Gastroesophageal sphincter (tissue), 4 donors: ENCODE measurements around the gene HS3ST5. TPM values are rescaled to one million over a fixed set of nuclear protein-coding genes. Genes with fewer than 3 reads are reported as not detected.

Source experiments
- ATAC-seq: fragments of 150-250 bp; one replicate; pipeline ENCODE4 v1.9.1; 2016; ENCODE audit warnings: mild to moderate bottlenecking, moderate library complexity
- H3K27ac ChIP-seq, 4 donors: fragments of 200-600 bp; sonication (generic) in 3 of 4; 1 replicate in 3 of 4; 2 replicates in 1 of 4; pipeline ENCODE4 v1.5.1; 2016 to 2019
- H3K27me3 ChIP-seq: fragments of 200-600 bp; sonication (generic); one replicate; pipeline ENCODE4 v1.5.1; 2019
- H3K36me3 ChIP-seq, 2 donors: fragments of 200-600 bp; sonication (generic); one replicate each; pipeline ENCODE4 v1.5.1; 2019; ENCODE audit warnings: control low read depth in 1 of 2
- H3K4me1 ChIP-seq, 3 donors: fragments of 200-600 bp; sonication (generic); 1 replicate in 2 of 3; 2 replicates in 1 of 3; pipeline ENCODE4 v1.5.1; 2016 to 2019; ENCODE audit warnings: control low read depth in 2 of 3
- H3K4me3 ChIP-seq, 2 donors: fragments of 200-600 bp; sonication (generic); one replicate each; pipeline ENCODE4 v1.5.1; 2019; ENCODE audit warnings: mild to moderate bottlenecking in 1 of 2, moderate library complexity in 1 of 2
- H3K9me3 ChIP-seq, 3 donors: fragments of 200-600 bp; sonication (generic); one replicate each; pipeline ENCODE4 v1.5.1; 2017 to 2019; ENCODE audit warnings: control low read depth in 2 of 3
- EP300 ChIP-seq: sonication (generic); formaldehyde crosslinking; IDR thresholded peaks from one replicate; pipeline ENCODE4 v1.6.1; 2017; ENCODE audit warnings: antibody characterized with exemption, mild to moderate bottlenecking
- POLR2A ChIP-seq, 2 donors: fragments of 450-650 bp; IDR thresholded peaks; one replicate each; pipeline ENCODE4 v1.6.1; 2017; ENCODE audit warnings: antibody characterized with exemption in 2 of 2, mild to moderate bottlenecking in 2 of 2, moderate library complexity in 1 of 2
- POLR2AphosphoS5 ChIP-seq: sonication (generic); formaldehyde crosslinking; IDR thresholded peaks from one replicate; pipeline ENCODE4 v1.6.1; 2017; ENCODE audit warnings: antibody characterized with exemption
- WGBS, 2 donors: methylation state at CpG; one replicate each; pipeline ENCODE4 v1.1.5; 2018; ENCODE audit warnings: low coverage in 1 of 2; 5-methylcytosine and 5-hydroxymethylcytosine counted together
- total RNA-seq, 4 donors: library from RNA; depleted of rRNA; stranded (reverse); fragments of >200 nt; gene quantifications; one replicate each; pipeline ENCODE4 v1.1.0, GENCODE V29; 2016
- TF ChIP-seq, protein P1 (sequence below), 4 experiments: fragments of 200-600 bp in 2 of 4; fragments of 450-650 bp in 2 of 4; sonication (generic) in 1 of 4; IDR thresholded peaks; one replicate each; pipeline ENCODE4 v1.5.1; 2017 to 2019; ENCODE audit warnings: antibody characterized with exemption in 4 of 4, mild to moderate bottlenecking in 2 of 4, moderate library complexity in 2 of 4

Gene HS3ST5
- total RNA-seq, 4 donors from 2014 or later = 0.13 TPM; not detected in 3

DNA sequence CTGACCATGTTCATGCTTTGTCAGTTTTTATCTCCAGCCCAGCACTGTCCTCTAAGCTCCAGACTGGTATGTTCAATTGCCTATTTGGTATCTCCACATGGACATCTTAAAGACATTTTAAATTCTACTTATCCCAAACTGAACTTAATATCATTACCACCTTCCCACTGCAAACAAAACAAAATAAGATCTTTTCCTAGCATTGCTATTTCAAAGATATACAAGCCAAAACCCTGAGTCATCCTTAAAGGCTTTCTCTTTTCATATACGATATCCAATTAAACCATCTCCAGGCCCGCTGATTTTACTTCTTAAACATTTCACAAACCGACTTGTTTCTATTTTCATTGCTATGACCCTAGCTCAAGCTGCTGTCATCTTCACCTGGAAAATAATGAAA is 35.1 kb upstream of the HS3ST5 start:
- 34 to 57% methylated on average over 3 of the region's 3 CpGs for WGBS, 2 donors
- Histone ChIP-seq H3K36me3 (no peaks in the 10 kb centered on the region), H3K27ac (no peak overlapping the region), H3K4me3 (no peak overlapping the region), H3K9me3 (no peaks in the 10 kb centered on the region), H3K4me1 (peaks cover 0 to 12% (median 0%) of the 10 kb centered on the region in 3 donors), H3K27me3 (no peaks in the 10 kb centered on the region)
- TF ChIP-seq, protein P1, sequence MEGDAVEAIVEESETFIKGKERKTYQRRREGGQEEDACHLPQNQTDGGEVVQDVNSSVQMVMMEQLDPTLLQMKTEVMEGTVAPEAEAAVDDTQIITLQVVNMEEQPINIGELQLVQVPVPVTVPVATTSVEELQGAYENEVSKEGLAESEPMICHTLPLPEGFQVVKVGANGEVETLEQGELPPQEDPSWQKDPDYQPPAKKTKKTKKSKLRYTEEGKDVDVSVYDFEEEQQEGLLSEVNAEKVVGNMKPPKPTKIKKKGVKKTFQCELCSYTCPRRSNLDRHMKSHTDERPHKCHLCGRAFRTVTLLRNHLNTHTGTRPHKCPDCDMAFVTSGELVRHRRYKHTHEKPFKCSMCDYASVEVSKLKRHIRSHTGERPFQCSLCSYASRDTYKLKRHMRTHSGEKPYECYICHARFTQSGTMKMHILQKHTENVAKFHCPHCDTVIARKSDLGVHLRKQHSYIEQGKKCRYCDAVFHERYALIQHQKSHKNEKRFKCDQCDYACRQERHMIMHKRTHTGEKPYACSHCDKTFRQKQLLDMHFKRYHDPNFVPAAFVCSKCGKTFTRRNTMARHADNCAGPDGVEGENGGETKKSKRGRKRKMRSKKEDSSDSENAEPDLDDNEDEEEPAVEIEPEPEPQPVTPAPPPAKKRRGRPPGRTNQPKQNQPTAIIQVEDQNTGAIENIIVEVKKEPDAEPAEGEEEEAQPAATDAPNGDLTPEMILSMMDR (IDR thresholded peaks at IDR 0.05) = no peak
- no peak for TF ChIP-seq POLR2A (IDR thresholded peaks at IDR 0.05)
- no peak for TF ChIP-seq POLR2AphosphoS5
- TF ChIP-seq EP300 = no peak
- no peak for ATAC-seq

DNA sequence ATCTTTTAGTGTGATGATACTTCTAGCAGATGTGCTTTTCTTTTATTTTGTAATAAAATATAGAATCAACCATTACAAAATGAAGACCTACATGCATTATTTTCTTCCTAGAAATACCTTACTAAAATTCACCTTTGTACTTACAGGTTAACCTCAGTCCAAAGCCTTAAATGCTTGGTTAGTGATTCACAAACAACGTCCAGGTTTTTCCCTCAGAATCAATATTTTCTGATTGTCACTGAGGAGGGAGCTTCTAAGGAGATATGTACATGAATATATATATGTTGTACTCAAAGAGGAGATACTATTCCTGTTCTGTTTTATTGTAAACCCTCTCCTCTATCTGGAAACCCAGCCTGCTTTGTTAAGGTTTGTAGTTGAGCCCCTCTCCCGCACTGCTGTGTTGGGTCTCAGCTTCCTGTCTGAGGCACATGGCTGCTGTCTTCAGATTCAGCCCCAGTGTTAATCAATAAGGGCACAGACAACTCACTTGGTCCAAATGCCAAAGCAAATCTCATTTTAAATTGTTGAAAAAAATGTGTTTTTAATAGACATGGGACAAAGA is 33.9 kb upstream of the HS3ST5 start:
- no peak overlapping the region for H3K27ac ChIP-seq
- 32 to 58% methylated on average over 2 of the region's 2 CpGs for WGBS, 2 donors
- H3K27me3 ChIP-seq = no peaks in the 10 kb centered on the region
- H3K9me3 ChIP-seq = no peaks in the 10 kb centered on the region
- peaks cover 0 to 4% (median 0%) of the 10 kb centered on the region in 3 donors for H3K4me1 ChIP-seq
- TF ChIP-seq, protein P1 (IDR thresholded peaks at IDR 0.05) = no peak
- TF ChIP-seq EP300 = no peak
- no peak for TF ChIP-seq POLR2AphosphoS5
- no peak for TF ChIP-seq POLR2A (IDR thresholded peaks at IDR 0.05)
- ATAC-seq = no peak
- H3K4me3 ChIP-seq = no peak overlapping the region
- no peaks in the 10 kb centered on the region for H3K36me3 ChIP-seq

DNA sequence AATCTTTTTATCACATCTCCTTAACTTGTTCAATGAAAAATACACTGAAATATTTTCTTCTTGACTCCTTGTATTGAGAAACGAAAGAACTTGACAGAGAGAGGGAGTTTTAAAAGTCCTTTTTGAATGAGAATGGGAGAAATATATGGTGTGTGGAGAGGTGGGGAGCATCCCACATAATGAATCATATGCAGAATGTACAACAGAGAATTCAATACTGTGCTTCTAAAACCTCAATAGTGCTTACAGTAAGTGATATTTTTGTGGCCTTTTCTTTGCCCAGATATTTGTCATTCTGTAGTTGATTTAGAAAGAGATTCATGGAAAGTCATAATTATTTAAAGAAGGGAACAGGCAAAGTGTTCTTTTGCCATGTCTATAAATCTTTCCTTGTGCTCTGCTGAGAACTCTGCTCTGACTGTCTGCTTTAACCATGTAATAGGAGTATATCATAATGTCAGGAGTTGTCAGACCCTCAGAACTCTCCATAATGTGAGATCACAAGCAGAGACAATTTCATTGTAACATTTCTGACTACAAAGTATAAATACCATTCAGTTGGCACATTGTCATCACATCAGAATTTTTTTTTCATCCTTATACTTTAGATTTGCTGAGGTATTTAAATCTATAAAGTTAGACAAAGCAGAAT is 32.8 kb upstream of the HS3ST5 start:
- WGBS, 2 donors = 19 to 58% methylated on average over 1 of the region's 1 CpG
- TF ChIP-seq EP300 = no peak
- TF ChIP-seq, protein P1 (IDR thresholded peaks at IDR 0.05) = no peak
- TF ChIP-seq POLR2AphosphoS5 = no peak
- no peak for TF ChIP-seq POLR2A (IDR thresholded peaks at IDR 0.05)
- Histone ChIP-seq H3K4me1 (peaks cover 0 to 4% (median 0%) of the 10 kb centered on the region in 3 donors), H3K36me3 (no peaks in the 10 kb centered on the region), H3K27ac (no peak overlapping the region), H3K4me3 (no peak overlapping the region), H3K27me3 (no peaks in the 10 kb centered on the region), H3K9me3 (no peaks in the 10 kb centered on the region)
- ATAC-seq = no peak

DNA sequence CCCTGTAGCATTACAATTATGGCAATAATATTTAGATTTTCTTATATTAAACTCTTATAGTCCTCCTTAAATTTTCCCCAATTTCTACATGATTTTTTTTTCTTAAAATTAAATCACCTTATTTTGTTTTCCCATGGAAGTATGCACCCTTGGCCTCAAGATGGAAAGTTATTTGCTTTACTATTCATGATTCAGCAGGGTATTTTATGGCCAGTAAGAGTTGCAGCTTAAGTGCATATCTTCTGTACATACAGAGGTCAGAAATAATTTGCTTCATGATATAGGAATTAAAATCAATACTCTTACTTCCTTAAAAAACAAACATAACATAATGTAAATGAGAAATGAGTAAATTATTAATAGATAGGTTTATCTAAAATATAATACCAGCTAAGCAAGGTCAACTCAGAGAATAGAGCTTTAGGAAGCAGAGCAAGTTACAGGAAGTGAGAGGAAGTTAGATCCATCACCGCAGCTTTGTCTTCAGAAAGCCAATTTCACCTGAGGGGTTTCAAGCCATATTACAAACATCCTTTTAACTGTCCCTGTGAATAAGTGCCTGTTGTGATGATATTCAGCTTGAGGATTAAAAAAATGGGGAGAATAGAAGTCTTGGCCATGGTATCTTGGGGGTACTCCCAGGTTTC is 24.6 kb upstream of the HS3ST5 start:
- Histone ChIP-seq H3K4me3 (no peak overlapping the region), H3K36me3 (no peaks in the 10 kb centered on the region), H3K4me1 (no peaks in the 10 kb centered on the region), H3K9me3 (no peaks in the 10 kb centered on the region), H3K27ac (no peak overlapping the region), H3K27me3 (no peaks in the 10 kb centered on the region)
- no peak for ATAC-seq
- TF ChIP-seq, protein P1 (IDR thresholded peaks at IDR 0.05) = no peak
- WGBS, 2 donors = 81 to 84% methylated on average over 1 of the region's 1 CpG

DNA sequence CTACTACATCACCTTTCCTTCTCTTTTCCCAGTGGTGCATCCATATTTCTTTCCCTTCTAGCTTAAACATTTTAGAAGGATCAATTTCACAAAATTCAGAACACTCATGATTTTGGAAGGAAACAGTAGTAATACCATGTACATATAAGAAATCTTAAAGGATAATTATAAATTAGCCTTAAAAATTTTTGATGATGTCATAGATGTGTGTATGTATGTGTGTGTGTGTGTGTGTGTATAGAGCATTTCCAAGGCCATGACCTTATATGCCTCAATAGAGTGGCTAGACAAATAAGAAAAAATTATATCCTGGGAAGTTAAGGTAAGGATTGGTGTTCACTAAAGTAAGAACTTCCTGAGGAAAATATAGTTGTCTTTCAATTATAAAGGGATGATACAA is 24.1 kb upstream of the HS3ST5 start:
- Histone ChIP-seq H3K9me3 (no peaks in the 10 kb centered on the region), H3K27me3 (no peaks in the 10 kb centered on the region), H3K4me1 (no peaks in the 10 kb centered on the region), H3K27ac (no peak overlapping the region), H3K36me3 (no peaks in the 10 kb centered on the region), H3K4me3 (no peak overlapping the region)
- no peak for TF ChIP-seq POLR2A (IDR thresholded peaks at IDR 0.05)
- TF ChIP-seq POLR2AphosphoS5 = no peak
- TF ChIP-seq, protein P1 (IDR thresholded peaks at IDR 0.05) = no peak
- no peak for ATAC-seq
